GM21529 (cell line): ENCODE measurements around the gene SLC5A2.

ENCODE experiments used
- ATAC-seq: cut with Tn5 transposase; IDR thresholded peaks from one replicate; pipeline ENCODE4 v1.9.1; 2021; ENCODE audit not compliant: unreplicated experiment

The SLC5A2 gene

DNA sequence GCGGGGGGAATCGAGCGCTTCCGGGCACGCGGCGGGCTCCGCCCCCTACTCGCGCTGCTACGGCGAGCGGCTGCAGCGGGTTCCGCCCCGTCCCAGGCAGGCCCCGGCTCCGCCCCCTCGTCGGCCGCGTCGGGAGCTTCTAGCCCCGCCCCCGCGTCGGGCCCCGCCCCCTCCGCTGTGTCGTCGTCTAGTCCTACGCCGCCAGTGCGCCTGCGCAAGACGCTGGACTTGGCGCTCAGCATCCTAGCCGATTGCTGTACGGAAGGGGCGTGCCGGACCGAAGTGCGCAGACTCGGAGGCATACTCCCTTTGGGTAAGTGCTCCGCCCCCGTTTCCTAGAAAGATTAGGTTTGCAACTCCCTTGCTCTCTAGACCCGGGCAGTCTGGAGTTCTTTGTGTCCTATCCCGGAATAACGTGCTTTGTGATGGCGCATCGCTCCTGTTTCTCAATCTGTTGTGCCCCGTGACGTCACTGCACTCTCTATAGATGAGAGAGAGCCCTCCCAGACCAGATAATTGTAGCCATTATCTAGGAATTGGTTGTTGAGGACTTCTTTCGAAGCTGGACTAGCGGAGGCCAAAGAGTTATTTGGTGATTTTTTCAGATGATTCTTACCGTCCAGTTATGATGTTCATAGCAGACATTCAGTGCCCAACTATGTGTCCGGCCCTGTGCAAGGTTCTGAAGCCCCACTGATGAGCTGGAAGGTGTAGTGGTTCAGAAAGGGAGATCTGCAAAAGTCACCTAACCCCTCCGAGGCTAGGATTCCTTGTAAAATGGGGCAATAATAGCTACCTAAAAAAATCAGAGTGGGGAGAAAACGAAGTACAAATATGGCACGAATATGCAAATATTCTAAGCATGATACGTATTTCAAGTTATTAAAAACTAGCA, 23.0 kb upstream of the SLC5A2 start:
- peak; percentile 66 for ATAC-seq

DNA sequence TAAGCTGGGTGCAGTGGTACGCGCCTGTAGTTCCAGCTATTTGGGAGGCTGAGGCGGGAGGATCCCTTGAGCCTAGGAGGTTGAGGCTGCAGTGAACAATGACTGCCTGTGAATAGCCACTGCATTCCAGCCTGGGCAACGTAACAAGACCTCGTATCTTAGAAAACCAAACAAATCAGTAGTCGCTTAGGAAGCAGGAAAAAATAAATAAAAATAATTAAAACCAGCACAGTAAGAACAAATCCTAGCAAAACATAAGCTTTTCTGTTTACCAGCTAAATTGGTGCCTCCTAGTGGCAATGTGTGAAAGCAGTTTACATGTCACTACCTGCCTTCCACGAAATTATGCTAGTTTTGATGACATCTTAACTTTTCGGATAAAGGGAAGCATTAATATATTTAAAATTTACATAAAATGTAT, 22.3 kb upstream of the SLC5A2 start:
- no peak for ATAC-seq

DNA sequence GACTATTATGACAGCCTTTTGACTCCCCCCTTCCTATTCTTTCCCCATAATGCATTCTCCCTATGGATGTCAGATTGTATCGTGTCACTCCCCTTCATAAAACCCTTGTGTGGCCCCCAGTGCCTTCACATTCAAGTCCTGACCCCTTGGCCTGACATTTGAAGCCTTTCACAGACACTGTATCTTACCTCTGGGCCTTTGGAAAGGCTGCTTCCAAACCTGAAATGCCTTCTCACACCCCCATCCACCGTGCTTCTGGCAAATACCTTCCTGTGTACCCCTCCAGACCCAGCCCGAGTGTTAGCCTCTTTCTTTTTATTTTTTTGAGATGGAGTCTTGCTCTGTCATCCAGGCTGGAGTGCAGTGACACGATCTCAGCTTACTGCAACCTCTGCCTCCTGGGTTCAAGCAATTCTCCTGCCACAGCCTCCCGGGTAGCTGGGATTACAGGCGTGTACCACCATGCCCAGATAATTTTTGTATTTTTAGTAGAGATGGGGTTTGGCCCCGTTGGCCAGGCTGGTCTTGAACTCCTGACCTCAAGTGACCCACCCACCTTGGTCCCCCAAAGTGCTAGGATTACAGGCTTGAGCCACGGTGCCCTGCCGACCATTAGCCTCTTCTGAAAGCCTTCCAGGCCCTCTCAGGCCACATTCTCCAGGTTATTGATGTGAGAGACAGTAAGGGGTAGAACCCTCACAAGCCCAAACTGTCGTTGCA, 21.6 kb upstream of the SLC5A2 start:
- ATAC-seq: no peak

DNA sequence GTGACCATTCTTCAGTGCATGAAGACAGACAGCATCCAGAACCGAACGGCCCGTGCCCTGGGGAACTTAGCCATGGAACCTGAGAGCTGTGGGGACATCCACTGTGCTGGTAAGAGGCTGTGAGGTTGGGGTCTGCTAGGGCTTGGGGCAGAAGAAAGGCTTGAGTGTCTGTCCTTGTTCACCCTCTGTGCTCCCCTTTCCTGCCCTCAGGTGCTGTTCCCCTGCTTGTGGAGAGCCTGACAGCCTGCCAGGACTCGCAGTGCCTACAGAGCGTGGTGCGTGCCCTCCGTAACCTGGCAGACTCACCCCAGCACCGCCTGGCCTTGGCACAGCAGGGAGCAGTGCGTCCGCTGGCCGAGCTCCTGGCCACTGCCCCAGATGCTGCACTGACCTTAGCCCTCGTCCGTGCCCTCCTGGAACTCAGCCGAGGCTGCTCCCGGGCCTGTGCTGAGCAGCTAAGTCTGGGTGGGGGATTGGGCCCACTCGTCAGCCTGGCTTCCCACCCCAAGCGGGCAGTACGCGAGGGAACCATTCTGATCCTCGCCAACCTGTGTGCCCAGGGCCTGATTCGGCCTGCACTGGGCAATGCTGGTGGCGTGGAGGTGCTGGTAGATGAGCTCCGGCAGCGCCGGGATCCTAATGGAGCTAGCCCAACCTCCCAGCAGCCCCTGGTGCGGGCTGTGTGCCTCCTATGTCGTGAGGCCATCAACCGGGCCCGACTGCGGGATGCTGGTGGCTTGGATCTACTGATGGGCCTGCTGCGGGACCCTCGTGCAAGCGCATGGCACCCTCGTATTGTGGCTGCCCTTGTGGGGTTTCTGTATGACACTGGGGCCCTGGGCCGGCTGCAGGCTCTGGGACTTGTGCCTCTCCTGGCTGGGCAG, 20.8 kb upstream of the SLC5A2 start:
- no peak for ATAC-seq

DNA sequence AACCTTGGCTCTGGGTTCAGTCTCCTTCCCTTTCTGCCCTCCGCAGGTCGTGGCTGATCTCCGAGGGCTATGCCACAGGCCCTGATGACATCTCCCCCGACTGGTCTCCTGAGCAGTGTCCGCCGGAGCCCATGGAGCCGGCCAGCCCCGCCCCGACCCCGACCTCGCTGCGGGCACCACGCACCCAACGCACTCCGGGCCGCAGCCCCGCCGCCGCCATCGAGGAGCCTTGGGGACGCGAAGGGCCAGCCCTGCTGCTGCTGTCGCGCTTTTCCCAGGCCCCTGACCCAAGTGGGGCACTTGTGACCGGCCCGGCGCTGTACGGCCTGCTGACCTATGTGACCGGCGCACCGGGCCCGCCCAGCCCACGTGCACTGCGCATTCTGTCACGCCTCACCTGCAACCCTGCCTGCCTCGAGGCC, 18.6 kb upstream of the SLC5A2 start:
- no peak for ATAC-seq

DNA sequence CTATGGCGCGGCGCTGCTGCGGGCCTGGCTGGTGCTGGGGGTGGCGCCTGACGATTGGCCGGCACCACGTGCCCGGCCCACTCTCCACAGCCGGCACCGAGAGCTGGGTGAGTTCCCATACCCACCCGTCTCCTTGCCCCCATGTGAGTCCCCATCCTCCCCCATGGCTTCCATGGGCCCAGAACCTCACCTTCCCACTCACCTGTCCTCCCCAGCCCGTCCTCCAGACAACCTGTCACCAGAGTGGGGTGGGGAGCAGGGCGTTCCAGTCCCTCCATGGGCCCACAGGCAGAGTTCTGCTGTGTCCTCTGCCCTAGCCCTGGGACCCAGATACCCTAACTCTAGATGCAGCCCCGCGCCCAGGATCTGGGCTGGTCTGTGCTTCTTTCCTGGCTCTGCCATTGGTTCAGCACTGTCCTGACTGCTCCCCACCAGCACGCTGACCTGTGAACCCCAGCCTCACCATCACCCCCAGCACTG, 18.1 kb upstream of the SLC5A2 start:
- no peak for ATAC-seq

DNA sequence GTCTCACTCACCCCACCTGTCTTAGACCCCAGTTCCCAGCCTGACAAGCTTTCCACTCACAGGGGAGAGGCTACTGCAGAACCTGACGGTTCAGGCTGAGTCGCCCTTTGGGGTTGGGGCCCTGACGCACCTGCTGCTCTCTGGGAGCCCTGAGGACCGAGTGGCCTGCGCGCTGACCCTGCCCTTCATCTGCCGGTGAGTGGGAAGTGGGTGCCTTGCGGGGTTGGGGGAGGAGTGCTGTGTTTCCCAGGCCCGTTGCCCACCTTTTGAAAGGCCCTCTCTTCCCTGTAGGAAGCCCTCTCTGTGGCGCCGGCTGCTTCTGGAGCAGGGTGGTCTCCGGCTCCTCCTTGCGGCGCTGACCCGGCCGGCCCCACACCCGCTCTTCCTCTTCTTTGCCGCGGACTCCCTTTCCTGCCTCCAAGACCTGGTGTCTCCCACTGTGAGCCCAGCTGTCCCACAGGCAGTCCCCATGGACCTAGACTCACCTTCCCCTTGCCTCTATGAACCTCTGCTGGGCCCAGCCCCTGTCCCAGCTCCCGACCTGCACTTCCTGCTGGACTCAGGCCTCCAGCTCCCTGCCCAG, 17.0 kb upstream of the SLC5A2 start:
- ATAC-seq: no peak

DNA sequence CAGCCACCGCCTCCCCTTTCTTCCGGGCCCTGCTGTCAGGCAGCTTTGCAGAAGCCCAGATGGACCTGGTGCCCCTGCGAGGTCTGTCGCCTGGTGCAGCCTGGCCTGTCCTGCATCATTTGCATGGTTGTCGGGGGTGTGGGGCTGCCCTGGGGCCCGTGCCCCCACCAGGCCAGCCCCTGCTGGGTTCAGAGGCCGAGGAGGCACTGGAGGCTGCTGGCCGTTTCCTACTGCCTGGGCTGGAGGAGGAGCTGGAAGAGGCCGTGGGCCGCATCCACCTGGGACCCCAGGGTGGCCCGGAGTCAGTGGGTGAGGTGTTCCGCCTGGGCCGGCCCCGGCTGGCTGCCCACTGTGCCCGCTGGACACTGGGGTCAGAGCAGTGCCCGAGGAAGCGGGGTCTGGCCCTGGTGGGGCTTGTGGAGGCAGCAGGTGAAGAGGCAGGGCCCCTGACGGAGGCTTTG, 16.5 kb upstream of the SLC5A2 start:
- no peak for ATAC-seq

DNA sequence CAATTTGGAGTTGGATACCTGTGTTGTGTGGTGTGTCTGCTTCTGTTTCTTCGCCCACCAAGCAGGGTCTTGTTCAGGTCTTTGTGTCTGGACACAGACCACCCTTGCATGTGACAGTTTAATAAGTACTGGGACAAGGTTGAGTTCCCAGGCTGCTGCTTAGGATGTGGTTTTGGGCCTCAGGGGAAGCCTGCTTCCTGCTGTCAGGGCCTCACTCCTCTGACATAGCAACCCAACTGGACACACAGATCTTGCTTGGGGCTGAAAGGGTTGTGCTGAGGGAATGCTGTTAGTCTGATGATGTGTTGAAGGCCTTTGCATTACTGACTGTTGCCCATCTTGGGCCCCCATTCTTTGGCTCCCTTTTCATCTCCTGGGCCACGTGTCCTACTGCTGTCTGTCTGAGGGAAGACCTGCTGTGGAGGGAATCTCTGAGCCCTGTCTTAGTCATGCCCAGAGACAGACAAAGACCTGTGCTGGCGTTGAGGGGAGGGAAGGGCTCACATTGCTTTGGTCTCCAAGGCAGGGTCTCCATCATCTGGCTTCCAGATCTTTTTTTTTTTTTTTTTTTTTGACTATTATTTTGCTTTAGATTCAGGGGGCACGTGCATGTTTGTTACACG, 15.7 kb upstream of the SLC5A2 start:
- ATAC-seq: no peak

DNA sequence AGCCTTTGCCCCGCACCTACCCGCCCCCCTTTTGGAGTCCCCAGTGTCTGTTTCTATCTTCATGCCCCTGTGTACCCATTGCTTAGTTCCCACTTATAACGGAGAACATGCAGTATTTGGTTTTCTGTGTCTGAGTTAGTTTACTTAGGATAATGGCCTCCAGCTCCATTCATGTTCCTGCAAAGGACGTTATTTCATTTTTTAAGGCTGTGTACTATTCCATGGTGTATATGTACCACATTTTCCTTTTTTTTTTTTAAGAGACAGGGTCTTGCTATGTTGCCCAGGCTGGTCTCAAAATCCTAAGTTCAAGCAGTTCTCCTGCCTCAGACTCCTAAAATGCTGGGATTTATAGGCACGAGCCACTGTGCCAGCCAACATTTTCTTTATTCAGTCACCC, 15.1 kb upstream of the SLC5A2 start:
- ATAC-seq: no peak

DNA sequence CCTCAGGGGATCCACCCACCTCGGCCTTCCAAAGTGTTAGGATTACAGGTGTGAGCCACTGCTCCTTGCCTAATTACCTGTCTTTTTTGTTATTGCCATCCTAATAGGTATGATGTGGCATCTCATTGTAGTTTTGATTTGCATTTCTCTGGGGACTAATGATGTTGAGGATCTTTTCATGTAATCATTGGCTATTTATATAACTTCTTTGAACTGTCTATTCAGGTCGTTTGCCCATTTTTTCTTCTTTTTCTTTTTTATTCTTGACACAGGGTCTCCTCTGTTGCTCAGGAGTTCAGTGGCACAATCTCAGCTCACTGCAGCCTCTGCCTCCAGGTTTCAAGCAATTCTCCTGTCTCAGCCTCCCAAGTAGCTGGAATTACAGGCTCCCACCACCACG, 12.3 kb upstream of the SLC5A2 start:
- no peak for ATAC-seq

DNA sequence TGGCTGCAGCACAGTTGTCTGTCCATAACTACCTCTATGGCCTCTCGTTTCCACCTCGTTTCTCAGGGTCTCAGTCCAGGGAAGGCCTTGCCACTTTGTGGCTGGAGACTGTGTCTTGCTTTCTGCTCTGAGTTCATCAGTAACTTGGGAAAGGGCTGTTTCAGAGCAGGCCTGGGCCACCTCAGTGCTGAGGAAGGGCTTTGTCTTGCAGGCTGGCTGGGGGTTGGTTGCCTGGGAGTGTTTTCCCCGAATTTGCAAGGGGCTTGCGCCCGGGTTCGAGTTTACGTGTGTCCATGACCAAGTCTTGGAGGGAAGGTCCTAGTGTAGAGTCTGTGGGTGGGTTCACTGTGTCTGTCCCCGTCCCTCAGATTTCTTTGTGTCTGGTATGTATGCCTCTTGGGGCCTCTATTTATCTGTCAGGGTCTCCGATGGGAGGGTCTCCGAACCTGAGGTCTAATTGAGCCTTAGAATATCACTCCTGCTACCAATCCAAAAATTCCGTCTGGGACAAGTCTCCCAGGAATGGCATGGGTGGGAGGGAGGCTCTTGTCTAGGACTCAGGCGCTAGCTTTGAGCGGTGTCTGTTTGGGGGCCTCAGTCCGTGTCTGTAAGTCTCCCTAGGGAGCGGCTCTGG, 11.6 kb upstream of the SLC5A2 start:
- ATAC-seq: no peak

DNA sequence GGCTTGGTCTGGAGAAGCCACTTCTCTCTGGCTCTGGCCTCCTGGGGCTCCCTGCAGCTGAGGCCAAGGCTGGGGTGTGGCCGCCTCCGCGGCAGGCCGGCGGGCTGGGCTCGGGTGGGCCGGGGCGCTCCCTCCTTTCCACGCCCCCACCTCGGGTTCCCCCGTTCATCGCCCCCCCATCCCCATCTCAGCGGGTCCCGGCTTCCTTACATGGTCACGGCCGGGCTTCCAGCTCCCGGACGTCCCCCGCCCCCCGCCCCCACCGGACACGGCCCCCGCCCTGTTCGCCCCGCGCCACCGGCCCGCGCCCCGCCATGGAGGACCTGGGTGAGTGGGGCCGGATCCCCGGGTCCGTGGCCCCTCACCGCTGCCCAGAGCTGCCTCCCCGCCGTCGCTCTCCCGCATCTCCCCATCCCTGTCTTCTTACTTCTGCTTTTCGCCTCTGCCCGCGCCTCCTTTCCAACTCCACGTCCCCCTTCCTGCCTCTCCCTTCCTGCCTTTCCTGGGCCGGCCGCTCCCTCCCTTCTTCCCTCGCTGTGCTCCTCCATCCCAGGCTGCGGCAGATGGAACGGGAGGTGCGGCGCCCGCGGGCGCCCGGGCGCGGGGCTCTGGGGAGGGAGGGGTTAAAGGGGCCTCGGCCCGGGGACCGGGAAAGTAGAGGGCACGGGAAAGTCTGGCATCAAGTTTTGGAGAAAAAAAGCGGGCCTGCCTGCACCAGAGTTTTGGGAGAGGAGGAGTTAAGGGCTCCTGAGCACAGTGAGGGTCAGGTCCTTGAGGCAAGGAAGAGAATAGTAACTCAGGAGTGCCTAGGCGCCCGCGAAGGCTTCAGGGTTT, 10.8 kb upstream of the SLC5A2 start, which contains the start of gene TGFB1I1:
TSS of gene TGFB1I1 (plus strand) at position 278 of the 834 bp plus-strand sequence. CDS start at position 315, 37 bp downstream.
- no peak for ATAC-seq

DNA sequence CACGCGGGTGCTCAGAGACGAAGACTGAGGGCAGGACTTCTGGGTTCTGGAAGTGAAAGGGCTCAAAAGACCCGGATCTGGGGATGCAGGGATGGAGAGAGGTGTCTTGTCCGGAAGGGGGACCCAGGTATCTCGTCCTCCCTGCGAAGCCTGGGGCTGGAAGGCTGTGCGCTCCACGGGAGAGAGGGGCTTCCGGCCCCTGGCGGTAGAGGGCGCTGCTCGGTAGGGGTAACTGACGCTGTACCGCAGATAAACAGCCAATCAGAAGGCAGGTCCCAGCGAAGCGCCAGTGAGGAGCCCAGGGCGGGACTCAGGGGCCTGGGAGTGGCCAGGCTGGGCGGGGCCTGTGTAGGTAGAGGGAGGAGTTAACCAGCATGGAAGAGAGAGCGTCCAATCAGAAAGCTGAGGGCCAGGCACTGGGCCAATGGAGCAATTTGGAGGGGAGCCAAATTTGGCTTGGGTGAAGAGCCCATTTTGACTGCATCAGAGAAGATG, 10.2 kb upstream of the SLC5A2 start:
- no peak for ATAC-seq

DNA sequence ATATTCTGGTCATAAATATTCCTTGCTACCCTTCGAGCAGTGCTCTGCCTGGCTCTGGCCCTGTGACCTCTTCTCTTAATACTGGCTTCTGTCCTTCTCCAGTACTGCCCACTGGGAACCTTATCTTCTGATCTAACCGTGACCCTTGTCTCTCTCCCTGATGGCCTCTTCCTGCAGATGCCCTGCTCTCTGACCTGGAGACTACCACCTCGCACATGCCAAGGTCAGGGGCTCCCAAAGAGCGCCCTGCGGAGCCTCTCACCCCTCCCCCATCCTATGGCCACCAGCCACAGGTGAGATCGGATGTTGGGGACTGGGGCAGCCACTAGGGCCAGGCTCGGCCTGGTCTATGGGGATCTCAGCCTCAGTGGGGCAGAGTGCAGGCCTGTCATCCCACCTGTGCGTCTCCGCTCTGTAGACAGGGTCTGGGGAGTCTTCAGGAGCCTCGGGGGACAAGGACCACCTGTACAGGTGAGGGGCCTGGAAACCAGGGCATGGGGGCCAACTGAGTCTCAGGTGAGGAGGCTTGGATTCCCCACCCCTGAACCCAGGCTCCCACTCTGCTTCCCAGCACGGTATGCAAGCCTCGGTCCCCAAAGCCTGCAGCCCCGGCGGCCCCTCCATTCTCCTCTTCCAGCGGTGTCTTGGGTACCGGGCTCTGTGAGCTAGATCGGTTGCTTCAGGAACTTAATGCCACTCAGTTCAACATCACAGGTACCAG, 9.5 kb upstream of the SLC5A2 start:
- ATAC-seq: no peak

DNA sequence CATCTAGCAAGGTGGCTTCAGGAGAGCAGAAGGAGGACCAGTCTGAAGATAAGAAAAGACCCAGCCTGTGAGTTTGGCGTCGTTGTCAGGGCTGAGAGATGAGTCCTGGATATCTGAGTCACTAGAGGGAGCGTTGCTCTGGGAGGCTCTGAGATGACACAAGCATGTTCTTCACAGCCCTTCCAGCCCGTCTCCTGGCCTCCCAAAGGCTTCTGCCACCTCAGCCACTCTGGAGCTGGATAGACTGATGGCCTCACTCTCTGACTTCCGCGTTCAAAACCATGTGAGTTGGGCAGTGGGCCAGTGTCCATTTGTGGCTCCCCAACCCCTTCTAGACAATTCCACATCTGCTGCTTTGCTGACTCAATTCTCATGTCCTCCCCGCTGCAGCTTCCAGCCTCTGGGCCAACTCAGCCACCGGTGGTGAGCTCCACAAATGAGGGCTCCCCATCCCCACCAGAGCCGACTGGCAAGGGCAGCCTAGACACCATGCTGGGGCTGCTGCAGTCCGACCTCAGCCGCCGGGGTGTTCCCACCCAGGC, 8.7 kb upstream of the SLC5A2 start:
- ATAC-seq: no peak
